Myocyte (in vitro differentiated cells): ENCODE measurements around the gene ATP1A2. TPM values are rescaled to one million over a fixed set of nuclear protein-coding genes. Genes with fewer than 3 reads are reported as not detected.
"Not testable (repeated sequence)": the region's sequence is repeated elsewhere in the genome, so short reads cannot be mapped to it uniquely, and the experiment has no call there.

ENCODE experiments used
- DNase-seq: peaks from one replicate; pipeline ENCODE4 v3.0.0-alpha.2; 2012; ENCODE audit warnings: low read depth
- total RNA-seq: library from RNA; depleted of rRNA; stranded (reverse); fragments of >200 nt; gene quantifications from 2 replicates; pipeline ENCODE4 v1.2.3, GENCODE V29; 2014

The ATP1A2 gene
- total RNA-seq, 1 donor from 2014 or later, result 28.2 TPM

DNA sequence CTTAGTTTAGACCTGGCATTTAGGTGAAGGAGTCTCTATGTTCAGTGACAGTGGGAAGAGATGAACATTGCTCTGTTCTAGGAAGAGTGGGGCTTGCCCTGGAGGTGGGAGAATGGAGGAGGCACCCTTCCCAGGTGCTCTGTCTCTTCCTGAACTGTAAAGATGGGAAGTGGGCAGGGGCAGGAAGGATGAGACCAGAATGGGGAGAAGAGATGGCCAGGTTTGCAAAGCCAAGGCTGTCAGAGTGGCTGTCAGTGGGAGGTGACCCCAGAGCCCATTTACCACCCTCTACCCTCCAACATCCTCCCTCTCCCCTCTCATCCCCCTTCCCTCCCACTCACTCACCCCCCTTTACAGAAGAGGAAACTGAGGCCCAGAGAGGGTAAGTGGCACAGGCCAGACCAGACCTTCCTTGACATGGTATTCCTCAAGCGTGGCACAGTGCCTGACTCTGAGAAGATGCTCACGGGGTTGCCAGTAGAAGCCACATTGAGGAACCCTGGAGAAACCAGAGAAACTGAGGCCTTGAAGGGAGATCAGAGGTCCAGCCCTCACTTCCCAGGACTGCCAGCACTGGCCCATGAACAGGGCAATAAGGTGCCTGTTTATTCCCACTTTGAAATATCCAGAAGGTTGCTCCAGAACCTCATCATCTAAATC is 15.7 kb upstream of the ATP1A2 start:
- no peak for DNase-seq

DNA sequence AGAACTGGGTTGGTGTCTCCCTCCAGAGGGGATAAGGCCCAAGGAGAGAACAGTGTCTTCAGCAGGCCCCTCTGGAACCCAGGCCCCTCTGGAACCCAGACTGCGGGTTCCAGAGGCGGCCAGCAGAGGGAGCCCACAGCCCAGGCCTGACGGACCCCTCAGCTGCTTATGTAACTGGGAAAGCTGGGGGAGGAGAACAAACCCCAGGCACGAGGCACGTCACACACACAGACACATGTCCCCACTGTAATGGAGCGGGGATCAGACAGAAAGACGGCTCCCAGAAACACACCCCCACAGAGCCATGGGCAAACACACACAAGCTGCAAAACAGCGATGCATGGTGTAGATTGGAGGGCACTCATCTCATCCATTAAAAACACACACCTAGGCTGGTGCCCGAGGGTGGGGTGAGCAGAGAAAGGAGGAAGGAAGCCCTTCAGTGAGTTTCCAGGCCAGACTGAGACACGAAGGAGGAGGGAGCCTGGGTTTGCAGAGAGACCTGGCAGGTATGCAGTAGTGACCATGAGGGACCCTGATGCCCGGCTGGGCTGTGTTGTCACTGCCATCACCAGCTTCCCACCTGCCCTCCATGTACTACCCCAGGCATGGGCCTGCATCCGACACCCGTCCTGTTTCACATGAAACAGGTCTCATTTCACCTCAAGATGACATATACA is 14.4 kb upstream of the ATP1A2 start:
- DNase-seq, result peak; percentile 90

DNA sequence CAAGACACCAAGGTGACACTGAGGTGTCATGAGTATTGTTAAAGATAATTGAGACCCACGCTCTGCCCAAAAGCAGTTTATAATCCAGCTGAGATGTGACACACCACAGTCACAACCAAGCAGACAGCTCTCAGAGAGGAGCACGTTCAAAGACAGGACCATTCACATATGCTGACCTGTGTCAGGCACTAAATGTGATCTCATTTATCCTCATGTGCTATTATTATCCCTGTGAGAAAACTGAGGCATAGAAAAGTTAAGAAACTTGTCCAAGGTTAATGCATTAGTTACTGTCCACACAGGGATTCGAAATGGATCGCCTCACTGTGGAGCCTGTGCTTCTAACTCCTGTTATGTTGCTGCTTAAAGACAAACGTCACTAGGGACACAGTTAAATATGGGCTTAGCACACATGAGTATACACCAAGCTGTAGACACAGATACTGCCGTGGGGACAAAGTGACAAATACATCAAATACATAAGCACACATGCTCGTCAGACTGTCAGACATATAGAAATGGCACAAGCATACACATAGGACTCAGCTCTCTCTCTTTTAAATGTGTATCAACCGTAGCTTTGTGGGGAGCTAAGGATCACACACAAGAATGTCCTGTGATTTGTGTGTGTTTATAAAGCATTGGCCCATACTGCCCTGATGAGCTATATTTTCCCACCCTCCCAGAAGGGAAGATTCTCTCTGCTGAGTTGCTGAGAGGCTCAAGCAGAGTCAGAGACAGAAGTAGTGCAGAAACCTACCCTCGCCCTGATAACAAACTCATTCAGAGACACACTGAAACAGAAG is 13.6 kb upstream of the ATP1A2 start:
- peak; percentile 46 for DNase-seq

DNA sequence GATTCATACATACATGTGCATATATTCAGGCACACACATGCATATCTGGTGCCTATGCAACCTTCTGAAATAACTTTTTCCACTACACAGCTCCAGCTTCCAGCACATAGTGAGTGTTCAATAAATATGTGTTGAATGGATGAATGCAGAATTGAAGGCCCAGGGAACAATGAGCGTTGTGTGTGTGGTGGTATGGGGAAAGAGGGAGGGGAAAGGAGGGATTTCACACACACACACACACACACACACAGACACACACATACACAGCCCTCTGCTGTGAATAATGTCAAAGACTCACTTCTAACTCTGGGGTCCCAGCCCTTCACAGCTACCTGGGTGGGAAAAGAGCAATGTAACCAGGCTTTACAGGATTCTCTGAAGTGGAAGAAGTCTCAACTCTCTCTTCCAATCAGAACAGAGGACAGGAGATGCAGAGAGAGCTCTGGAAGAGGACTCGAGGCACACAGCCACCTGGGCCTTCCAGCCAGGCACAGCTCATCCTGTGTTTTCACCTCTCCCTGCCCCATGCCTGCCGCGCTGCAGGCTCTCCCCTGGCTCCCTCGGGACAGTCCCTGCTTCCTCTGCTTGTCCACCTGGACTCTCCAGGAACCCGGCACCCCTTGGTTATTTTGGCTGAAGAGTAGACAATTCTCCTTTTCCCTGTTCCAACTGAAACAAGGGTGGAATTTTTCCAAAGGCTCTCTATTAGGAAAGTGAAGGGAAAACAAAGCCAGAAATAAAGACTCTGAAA is 11.7 kb upstream of the ATP1A2 start:
- DNase-seq, result no peak

DNA sequence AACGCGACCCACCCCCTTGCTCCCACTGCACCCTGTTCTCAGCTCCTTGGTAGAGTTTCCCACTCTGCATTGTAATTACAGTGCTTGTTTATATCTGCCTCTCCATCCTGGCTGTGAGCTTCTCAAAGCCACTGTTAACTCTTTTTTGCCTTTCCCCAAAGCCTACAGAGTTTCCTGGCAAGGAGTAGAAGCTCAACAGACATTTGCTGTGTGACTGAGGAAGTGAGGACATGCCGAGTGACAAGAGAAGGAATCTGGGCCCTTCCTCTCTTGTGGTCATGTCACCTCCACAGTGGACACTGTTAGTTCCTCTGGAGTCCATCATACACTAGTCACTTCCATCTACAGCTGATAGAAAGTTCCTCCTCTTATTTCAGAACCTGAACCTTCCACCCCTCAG is 11.1 kb upstream of the ATP1A2 start:
- DNase-seq, result no peak

DNA sequence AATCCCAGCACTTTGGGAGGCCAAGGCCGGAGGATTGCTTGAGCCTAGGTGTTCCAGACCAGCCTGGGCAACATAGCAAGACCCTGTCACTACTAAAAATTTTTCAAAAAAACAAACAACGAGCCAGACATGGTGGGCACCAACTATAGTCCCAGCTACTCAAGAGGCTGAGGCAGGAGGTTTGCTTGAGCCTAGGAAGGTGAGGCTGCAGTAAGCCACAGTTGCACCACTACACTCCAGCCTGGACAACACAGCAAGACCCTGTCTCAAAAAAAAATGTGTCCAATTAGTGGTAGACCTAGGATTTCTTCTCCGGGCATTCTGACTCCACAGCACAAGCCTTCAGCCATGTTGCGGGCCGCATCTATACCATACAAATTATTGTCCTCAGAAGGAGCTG is 10.4 kb upstream of the ATP1A2 start:
- no peak for DNase-seq

DNA sequence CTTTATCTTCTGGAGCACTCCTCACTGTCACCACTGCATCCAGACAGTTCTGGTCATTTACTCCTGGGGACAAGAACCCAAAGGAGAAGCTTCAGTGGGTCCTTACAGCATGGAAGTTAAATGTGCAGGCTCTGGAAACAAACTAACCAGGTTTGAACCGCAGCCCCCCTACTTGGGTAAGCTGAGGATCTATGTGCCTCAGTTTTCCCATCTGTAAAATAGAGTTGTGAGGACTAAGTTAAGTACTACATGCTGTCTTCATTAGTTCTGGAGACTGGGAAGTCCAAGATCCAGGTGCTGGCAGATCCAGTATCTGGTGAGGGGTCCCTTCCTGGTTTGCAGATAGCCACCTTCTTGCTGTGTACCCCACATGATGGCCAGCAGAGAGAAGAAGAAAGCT is 8.0 kb upstream of the ATP1A2 start:
- no peak for DNase-seq

DNA sequence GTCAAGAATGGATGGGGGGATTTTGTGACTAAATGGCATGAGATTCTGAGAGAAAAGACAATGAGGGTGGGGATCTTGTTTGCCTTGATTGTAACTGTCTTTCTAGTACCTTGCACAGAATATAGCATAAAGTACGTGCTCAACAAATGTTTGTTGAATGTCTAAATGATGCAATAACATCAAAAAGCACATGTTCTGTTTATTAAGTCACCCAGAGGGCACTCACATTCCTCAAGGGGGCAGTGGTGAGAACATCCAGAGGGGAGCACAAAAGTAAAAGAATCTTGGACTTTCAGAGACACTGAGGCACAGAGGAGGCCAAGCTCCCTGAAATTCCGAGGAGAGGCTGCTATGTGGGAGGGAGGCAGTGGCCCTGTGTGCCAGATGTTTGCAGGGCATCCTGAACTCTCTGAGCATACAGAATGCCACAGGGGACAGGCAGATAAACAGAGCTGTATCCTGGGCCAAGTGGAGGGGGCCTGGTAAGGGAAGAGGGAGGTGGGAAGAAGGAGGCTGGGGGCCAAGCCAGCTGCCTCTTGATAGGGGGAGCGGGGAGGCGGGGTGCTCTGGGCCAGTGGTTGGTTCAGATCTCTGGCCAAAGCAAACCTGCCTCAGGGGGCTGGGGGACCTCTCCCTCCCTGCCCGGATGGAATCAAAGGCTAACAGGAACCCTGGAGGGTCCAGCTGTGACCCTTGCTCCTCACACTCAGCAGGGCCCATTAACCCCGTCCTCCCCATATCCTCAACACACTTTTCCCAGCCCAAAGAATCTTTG is 6.5 kb upstream of the ATP1A2 start:
- DNase-seq, result peak; percentile 72

DNA sequence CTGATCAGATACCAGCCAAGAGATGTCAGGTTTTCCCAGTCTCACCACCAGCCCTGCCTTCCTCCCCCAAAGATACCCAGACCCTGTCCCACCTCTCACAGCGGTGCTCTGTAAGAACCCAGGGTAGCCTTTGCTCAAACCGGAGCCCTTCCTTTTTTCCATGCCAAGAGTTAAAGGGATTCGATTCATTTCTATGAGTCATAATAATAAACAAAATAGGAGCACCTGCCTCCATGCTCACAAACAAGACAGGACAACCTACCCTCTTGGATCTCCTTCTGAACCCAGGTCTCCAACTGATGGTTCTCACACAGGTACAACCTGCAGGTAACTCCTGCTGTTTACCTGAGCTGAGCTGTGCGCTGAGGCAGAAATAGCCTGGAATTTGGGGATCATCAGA is 5.9 kb upstream of the ATP1A2 start:
- no peak for DNase-seq

DNA sequence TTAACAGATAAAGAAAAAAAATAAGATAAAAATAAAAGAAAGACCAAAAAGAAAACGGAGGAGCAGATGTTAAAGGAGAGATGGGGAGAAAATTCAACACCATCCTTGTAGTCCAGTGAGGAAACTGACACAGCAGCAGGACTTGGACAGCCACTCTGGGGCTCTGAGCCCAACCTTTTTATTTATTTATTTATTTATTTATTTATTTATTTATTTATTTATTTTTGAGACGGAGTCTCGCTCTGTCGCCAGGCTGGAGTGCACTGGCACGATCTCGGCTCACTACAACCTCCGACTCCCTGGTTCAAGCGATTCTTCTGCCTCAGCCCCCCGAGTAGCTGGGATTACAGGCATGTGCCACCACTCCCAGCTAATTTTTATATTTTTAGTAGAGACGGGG is 4.1 kb upstream of the ATP1A2 start:
- DNase-seq, result not testable (repeated sequence)

DNA sequence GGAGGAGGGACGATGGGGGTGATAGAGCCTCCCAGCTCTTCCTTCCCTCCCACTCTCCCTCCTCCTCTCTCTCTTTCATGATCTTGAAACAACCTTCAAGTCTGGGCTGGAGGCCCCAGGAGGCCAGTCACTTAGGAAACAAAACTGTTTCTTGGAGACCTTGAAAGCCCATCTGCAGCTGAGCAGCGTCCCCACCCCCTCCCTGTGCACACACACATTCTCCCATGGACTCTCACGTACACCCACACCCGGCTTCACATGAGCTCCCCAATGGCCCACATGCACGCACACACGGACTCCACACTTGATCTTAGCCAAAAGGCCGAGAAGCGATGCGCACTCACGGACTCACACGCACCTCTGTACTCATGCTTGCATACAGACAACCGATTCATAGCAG is 3.2 kb upstream of the ATP1A2 start:
- DNase-seq, result no peak

DNA sequence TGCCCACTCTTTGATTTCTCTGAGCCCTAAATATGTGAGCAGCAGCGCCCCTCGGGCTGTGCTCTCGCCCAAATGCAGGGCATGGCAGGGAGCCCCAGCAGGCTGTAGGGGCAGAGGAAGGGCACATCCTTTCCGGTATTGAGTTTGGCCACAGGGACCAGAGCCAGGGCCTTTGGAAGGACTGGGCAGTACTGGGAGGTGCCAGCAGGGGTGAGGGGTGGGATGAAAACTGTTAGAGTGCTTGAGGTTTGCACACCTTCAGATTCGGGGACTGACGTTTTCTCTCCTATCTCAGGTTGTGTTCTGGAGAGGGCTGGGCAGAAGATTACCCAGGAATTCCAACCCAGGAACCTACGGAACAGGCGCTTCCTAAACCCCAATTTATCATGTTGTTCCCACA is 2.2 kb upstream of the ATP1A2 start:
- DNase-seq, result no peak

DNA sequence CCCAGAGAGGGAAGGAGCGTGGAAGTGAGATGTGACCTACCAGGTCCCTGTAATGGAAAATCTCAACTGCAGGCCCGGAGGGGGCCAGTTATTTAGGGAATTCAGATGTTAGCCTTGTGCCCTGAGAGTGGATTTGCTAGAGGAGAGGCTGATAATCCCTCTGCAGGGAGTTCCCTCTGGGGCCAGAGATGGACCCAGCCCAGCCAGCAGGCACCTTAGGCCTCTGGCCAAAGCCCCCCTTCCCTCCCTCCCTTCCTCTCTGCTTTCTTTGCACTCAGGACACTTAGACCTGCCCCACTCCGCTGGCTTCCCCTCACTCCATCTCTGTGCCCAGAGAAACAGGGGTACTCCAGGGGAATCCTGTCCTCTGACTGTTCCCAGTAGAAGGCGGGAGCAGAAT is 1.5 kb upstream of the ATP1A2 start:
- no peak for DNase-seq

DNA sequence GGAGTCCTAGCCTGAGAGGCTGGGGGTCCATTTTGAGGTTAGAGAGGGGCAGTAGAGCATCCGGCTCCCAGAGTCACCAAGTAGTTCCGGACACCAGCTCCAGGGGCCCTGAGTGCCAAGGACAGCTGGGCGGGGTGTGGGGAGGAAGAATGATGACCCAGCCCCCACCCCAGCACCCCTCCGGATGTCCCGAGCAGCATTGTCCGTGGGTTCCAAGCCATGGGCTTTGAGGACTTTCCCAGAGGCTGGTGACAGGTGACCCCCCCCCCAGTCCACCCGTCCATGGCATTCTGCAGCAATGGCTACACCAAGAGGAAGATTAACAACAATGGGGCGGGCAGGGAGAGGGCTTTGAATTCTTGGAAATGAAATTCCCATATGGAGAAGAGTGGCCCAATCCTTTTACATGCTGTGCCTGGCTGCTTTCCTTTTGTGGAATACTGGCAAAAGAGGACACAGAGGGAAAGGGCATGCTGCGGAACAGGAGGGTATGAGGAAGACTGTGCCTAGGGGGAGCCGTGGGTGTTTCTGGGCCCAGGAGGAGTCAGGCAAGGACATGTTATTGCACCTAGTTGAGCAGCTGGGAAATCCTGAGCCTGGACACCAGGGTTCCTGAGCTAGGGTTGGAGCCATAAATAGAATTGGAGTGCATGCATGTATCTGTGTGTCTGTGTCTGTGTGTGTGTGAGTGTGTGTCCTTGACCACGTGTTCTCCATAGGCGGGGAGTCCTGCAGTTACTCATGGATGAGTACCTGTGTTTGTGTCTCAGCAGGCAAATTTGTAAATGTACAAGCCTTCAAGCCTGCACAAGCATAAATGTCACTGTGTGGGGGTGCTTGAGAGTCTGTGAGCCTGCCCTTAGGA is 956 bp downstream of the ATP1A2 start:
- peak; percentile 85 for DNase-seq

DNA sequence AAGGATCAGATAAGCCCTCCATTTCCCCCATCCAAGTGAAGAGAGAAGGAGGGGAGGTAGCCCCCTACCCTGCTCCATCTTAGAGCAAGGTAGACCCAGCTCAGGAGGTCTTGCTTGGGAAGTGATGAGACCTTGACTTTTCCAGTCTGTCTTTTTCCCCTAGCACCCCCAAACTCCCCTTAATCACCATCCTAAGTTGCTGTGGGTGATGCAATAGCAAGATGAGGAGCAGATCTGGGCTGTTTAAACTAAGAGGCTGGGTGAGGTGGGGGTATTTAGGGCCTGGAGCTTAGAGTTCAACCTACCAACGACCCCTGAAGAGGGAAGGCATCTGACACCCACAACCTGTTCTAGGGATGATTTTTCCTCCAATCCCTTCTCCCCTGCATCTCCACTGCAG is 1.7 kb downstream of the ATP1A2 start:
- no peak for DNase-seq

DNA sequence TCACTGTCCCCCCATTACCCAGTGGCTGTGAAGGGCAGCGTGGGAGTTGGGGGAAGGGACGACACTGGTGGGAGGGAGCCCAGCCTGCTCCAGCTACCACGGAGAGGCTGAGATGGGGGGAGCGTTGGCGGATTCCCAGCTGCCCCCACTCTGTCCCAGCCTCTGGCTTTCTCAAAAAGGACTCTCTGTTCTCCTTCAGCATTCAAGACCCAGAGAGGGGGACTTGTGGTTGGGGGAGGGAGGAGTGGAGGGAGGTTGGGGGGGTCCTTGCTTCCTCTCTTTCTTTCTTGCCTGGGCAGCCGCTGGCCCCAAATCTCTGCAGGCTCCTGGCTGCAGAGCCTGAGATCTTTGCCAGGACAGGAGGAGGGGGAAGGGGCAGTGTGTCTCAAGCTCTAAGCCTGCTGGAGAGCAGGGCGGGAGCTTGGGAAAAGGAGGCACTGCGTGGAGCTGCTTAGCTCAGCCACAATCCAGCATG is 2.2 kb downstream of the ATP1A2 start:
- DNase-seq, result peak; percentile 57

DNA sequence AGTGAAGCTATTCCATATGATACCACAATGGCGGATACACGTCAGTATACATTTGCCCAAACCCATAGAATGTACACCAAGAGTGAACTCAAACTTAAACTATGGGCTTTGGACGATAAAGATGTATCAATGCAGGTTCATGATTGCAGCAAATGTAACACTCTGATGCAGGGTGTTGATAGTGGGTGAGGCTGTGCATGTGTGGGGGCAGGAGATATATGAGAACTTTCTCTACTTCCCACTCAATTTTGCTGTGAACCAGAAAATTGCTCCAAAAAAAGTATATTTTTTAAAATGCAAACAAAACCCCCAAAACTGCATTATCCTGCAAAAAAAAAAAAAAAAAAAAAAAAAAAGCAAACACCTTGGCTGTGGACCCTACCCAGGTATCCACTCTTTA is 3.4 kb downstream of the ATP1A2 start:
- DNase-seq, result no peak

DNA sequence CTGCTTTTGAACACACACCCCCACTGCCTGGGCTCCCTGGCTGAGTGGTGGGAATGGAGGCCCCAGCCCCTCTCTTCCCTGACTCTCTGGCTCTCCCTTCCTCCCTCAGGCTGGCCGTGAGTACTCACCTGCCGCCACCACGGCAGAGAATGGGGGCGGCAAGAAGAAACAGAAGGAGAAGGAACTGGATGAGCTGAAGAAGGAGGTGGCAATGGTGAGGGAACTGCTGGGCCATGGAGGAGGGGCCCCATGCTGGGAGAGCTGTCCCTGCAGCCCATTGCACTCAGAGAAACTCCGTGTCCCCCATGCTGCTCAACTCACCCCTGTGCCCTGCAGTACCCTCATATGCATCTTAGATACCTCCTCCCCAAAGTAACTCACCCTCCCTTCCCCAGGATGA is 5.2 kb downstream of the ATP1A2 start:
- DNase-seq, result no peak

DNA sequence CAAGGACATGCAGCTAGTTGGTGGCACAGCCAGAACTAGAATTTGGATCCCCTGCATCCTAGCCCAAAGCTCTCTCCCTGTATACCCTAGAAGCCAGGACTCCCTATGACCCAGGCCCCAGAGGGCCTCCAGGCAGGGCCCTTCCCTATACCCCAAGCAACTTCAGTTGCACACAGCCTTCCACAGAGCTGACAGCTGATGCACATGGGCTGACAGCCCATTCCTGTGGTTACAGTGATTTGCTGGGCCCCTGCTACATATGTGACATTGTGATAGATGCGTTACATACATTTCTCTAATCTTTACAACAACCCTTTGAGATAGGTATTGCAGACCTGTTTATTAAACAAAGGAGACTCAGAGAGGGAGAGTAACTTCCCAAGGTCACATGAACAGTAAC is 5.8 kb downstream of the ATP1A2 start:
- DNase-seq, result peak; percentile 61

DNA sequence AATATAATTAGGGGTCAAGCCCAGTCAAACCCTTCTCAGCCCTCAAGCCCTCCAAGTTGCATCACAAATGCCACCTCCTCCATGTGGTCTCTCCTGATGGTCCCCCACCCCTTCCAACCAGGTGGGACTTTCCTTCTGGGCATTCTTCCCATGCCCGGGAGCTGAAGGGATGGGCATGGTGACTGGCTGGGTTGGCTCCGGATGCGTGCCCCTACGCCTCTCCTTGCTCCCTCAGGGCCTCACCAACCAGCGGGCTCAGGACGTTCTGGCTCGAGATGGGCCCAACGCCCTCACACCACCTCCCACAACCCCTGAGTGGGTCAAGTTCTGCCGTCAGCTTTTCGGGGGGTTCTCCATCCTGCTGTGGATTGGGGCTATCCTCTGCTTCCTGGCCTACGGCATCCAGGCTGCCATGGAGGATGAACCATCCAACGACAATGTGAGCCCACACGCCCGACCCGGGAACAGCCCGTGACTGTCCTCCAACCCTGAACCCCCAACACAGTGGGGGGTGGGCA is 7.5 kb downstream of the ATP1A2 start:
- DNase-seq, result no peak
